ENCODE measurements around the gene PDZRN4. TPM values are rescaled to one million over a fixed set of nuclear protein-coding genes. Genes with fewer than 3 reads are reported as not detected.

The PDZRN4 gene
- total RNA-seq, 1 donor from 2014 or later, result not detected

DNA sequence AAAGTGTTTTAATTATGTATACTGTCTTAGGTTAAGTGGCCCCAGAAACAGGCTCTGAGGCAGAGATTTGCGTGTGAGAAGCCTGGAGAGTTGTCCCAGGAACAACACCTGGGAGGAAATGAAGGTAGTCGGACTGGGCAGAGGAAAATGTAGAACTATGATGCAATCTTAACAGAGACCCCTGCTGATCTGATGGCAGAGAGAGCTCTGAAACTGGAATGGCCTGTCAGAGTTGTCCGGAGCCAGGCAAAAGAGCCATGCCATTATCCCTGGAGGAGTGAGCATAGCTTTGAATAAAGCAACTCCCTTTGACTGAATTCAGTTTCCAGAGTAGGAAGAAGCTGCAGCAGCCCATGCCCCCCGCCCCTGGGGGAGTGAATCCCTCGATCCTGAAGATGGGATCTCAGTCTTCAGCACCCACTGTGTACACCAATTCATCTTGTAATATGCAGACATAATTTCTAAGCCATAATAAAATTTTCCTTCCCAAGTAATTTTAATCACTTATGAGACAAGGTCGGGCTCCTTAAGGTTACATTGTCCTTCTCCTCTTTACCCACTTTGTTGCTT, 264.8 kb downstream of the PDZRN4 start:
- intact Hi-C loops (cut with micrococcal nuclease), result no loop called here

DNA sequence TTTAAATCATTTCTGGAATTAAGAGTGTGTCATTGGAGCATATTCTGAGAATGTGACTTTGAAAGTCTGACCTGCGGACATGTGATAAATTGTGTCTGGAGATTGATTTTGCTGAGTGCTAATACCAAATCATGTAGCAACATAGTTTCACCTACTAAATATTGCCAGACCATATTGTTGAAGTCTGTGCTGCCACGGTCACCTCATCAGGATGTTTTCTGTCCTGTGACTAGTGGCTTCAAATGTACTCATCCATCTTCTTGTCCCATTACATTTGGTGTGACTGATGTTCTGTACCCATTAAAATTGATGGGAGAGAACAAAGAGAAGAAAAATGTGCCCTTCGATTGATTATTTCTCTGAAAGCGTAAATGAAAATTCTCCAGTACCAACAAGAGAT, 265.3 kb downstream of the PDZRN4 start:
- intact Hi-C loops (cut with micrococcal nuclease), result no loop called here

GRCh38 chr12:41459111-41459905, 271.2 kb downstream of the PDZRN4 start:
- intact Hi-C loops (cut with micrococcal nuclease), result no loop called here

- intact Hi-C loops (cut with micrococcal nuclease), result no loop called here
Observed at GRCh38 chr12:41459906-41460214, 271.7 kb downstream of the PDZRN4 start.

DNA sequence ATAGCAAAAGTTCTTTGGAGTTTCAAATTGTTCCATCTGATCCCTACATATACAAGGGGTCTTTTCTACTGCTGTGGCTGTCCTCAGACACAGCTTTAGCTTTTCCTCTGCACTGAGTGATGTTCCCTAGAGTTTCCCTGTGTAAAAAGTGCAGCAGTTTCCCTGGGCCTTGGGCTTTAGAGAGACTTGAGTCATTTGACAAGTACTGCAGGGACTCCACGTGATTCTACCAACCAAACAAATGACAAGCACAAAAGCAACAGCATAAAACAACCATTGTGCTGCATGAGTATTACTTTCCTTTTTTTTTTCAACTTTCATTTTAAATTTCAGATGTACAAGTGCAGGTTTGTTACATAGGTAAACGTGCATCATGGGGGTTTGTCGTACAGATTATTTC, 272.8 kb downstream of the PDZRN4 start:
- intact Hi-C loops (cut with micrococcal nuclease), result no loop called here

DNA sequence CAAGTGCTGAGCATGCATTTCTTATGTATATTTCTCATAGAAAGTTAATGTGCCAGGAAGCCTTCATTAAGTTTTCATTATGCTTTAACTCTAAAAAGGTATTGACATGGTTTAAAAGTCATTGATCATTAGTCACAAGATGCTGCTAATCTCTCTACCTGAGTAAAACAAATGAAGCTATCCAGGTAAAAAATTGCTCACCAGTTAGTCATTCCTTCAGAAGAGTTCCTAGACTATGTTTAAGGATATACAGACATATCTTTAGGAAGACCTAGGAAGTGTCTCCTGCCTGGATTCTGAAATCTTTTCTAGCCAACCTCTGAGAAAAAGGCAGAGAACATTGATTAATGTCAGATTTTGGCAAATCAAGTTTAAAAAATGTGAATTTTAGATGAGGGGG, 274.2 kb downstream of the PDZRN4 start:
- intact Hi-C loops (cut with micrococcal nuclease), result no loop called here

GRCh38 chr12:41465526-41465925, 277.4 kb downstream of the PDZRN4 start:
- intact Hi-C loops (cut with micrococcal nuclease), result no loop called here

GRCh38 chr12:41466300-41466699, 278.2 kb downstream of the PDZRN4 start:
- intact Hi-C loops (cut with micrococcal nuclease), result no loop called here

DNA sequence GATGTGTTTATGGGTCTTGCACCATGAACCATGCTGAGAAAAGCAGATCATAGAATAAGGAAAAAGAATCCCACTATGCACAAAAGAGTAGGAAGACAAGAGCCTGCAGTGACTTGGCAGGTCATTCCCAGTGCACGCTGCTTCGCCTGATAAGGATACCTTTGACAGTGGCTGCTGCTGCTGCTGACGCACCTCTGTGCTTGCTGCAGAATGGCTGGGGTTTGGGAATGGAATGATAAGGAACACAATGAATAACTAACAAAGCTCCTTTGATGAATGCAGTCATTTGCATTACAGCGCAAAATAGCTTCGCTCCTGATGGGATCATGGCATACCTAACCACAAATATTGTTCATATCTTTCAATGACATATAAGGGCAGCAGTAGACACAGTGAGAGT, 278.7 kb downstream of the PDZRN4 start:
- intact Hi-C loops (cut with micrococcal nuclease), result no loop called here

DNA sequence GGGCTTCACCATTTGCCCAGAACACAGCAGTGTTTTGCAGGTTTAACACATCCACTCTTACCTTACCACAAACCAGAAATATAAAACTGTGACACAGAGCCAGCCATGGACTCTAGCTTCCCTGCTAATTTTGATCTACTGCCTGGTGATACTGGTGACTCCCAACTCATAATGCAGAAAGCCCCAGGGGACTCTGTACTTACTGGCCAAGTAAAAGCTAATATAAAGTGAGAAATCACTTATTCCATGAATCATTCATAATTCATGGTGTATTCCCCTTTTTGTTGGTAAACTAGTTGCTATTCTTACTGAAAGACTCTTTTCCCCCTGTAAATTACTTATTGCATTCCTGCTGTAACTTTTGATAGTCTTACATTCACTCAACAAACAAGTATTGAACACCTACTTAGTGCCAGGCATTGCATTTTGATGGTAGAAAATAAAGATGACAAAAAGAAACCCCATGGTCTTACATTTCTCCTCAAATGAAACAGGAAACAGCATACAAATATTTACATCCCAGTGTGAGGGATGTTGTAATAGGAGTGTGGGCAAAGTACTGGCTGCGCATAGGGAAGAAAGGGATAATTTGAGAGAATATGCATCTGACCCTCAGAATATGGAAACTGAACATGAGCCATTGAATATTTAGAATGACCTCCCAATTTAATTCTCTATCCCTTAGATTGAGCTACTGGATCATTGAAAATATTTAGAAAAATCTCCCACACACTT, 279.6 kb downstream of the PDZRN4 start:
- intact Hi-C loops (cut with micrococcal nuclease), result no loop called here

GRCh38 chr12:41468341-41468740, 280.2 kb downstream of the PDZRN4 start:
- intact Hi-C loops (cut with micrococcal nuclease), result no loop called here

DNA sequence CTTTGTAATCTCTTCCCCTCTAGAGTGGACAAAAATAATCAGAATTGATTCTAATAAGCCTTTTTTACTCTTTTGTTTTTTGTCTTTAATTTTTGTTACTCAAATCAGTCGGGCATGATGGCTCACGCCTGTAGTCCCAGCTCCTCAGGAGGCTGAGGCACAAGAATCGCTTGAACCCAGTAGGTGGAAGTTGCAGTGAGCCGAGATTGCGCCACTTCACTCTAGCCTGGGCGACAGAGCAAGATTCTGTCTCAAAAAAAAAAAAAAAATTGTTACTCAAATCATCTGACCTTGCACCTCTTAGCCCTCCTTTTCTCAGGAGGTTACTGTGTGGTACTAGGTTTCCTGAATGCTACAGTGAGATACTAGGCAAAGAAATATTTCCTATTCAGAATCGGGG, 280.6 kb downstream of the PDZRN4 start:
- intact Hi-C loops (cut with micrococcal nuclease), result no loop called here

DNA sequence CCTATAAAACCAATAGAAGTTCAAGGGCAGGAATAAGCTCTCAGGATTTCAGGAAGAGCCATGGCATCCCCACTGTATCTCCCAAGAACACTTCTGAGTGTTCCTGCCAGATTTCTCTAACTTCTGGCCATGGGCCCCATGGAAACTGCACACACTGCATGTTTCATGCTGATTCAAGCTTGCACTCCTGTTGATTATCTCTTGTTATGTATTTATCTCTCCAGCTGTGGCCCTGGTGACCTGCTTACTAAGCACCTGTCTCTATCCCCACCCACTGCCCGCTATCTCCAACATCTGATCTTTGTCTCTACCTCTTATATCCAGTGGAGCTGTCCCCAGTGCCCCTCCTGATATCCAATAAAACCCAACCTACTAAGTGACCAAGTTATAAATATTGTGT, 285.3 kb downstream of the PDZRN4 start:
- intact Hi-C loops (cut with micrococcal nuclease), result no loop called here

- intact Hi-C loops (cut with micrococcal nuclease), result no loop called here
Observed at GRCh38 chr12:41474001-41474400, 285.9 kb downstream of the PDZRN4 start.

DNA sequence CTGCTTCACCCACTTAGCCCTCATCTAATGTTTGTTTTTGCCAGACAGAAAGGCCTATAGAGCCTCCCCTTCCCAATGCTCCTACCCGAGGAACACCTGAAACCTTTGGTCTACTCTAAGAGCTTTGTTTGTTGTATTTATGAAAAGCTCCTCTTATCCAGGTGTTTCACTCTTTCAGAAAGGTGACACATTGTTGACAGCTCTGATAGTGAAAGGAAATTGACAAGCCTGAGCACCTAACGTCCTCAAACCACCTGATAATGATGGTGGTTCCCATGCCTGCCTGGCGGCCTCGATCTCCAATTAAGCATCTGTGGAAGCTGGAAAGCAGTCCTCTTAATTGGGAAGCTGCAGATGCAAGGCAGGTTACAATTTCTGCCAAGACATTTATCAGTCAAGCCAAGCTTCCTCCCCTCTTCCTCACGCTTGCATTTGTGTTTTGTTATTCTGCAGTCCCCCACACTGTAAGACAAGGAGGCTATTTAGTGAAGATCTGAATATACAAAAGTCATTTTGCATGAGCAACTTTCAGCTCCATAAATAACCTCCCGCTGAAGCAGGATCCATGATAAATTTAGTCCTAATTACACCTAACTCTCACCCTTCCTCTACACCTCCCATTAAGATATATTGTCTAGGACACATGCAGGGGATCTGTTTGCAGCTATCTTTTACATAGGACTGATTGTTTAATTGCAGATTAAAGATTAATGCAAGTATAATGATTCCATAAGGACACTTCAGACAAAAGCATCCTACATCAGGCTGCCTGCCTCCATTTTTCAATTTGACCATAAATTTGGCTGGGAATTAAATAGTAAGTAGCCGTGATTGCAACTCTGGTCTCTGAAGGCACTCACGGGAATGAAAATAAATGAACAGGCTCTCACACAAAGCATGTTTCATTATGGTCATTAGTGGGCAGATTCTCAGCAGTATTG, 288.6 kb downstream of the PDZRN4 start:
- intact Hi-C loops (cut with micrococcal nuclease), result no loop called here

- intact Hi-C loops (cut with micrococcal nuclease), result no loop called here
Observed at GRCh38 chr12:41479426-41479825, 291.3 kb downstream of the PDZRN4 start.

- intact Hi-C loops (cut with micrococcal nuclease), result no loop called here
Observed at GRCh38 chr12:41485203-41485602, 297.1 kb downstream of the PDZRN4 start.

DNA sequence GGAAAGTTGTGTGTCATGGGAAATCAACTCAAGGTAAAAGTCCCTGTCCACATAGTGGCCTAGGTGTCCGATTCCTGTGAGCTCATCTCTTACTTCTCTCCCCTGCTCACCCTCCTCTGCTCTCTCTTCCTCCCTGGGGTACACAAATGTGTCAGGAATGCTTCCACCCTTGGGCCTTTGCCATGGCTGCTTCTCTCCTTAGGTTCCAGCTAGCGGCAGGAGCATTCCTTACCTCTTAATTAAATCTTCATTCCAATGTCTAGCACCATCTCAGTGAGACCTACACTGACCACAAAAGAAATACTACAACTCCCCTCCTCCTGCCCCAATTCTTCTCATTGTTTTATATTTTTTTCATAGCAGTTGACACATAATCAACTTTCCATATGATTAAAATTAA, 298.6 kb downstream of the PDZRN4 start:
- intact Hi-C loops (cut with micrococcal nuclease), result no loop called here

GRCh38 chr12:41496009-41496408, 307.9 kb downstream of the PDZRN4 start:
- intact Hi-C loops (cut with micrococcal nuclease), result no loop called here

DNA sequence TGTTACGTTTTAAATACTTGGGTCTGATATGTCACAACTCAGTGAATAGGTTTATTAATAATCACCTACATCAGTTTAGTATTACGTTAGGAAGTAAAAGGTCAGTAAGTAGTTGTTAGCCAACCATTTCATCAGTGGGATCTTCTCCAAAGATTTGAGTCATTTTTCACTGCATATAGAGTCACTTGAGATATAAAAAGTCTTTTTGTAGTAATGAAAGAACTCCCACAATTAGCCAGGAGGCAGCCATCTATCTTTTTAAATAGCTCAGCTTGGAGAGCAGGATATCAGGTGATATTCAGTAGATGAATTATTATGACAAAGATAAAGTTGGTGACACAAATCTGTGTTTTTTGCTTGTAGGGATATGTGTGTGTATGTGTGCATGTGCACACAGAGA, 309.3 kb downstream of the PDZRN4 start:
- intact Hi-C loops (cut with micrococcal nuclease), result no loop called here

GRCh38 chr12:41504976-41505375, 316.9 kb downstream of the PDZRN4 start:
- intact Hi-C loops (cut with micrococcal nuclease), result no loop called here

DNA sequence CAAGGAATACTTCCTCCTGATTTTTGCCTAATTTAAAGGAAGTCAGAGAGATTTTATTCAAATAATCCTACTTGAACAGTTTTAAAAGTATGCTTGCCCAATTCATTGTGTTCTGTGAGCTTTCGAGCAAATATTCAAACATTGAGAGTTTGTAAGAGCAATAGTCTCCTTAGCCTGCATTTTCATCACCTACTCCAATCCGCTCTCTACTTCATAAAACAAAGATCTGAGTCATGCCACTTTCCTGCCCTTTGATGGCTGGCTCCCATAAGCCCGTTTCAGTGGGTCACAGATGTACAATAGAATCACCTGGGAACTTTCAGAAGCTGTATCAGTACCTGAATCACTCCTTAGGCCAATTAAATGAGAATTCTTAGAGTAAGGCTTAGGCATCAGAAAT, 319.2 kb downstream of the PDZRN4 start:
- intact Hi-C loops (cut with micrococcal nuclease), result no loop called here

Measured in T-helper 2 cell treated with Interferon-gamma antibody and Interleukin-4, amounts not matched to agents 100 ng/mL and 5 ng/mL, for 36 hours (primary cell).